Endometrial microvascular endothelial cells (primary cell): ENCODE results near the gene NLRP9. TPM values are rescaled to one million over a fixed set of nuclear protein-coding genes. Genes with fewer than 3 reads are reported as not detected.

Experiments
- in situ Hi-C: cut with HindIII; loops from 2 replicates; pipeline ENCODE4 v1.10.0; 2017; ENCODE audit warnings: low sequenced_read_pairs, low pct_unique_long_range_greater_than_20kb; ENCODE audit errors: inconsistent ontology term
- total RNA-seq: library from RNA; depleted of rRNA; stranded (reverse); fragments of >200 nt; gene quantifications from one replicate; pipeline ENCODE4 v1.2.3, GENCODE V29; 2015; ENCODE audit errors: inconsistent ontology term

Gene NLRP9
- total RNA-seq, 1 donor from 2014 or later, result not detected

DNA sequence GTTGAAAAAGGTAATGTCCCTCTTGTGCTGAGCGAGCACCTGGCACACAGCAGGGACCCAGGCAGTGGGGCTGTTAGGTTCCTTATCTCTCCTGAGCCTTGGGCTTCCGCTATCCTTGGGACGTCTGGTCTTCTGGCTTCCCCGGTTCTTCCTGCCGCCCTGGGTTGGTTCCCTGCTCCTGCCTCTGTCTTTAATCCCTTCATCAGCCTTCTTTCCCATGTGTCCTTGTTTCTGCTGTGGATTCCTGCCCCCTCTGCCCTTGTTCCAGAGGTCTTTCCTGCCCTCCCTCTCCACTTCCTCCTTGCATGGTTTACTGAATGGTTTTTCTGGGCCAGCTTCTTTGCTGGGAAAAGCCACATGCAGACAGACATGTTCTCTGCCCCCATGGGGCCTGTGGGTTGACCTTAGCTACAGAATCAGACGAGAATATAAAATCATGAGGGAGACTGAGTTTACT, 60.6 kb downstream of the NLRP9 start:
- in situ Hi-C loops, result no loop called here

DNA sequence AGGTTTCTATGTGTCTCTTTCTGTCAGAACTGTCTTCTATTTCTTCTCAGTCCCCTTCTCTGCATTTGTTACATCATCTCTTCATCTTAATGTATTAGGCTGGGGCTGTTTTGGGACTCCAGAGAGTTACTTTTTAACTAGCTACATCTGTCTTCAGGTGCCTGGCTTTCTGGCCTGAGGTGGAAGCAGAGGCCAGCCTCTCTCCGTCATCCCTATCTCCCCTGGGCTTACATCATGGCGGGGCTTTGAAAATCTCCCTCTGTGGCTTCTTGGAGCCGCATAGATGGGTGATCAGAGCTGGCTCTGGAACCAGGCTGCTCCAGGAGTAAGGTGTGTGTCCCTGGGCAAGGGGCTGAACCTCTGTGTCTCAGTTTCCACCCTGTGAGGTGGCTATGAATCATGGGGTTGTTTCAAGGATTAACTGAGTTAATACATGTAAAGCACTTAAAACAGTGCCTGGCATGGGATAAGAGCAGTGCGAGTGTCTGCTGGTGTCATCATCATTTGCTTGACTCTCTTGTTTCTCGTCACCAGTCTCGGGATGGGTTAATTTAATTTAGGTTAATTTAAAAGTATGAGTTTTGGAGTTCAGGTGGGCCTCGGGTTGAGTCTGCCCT, 61.2 kb downstream of the NLRP9 start:
- in situ Hi-C loops, result no loop called here

DNA sequence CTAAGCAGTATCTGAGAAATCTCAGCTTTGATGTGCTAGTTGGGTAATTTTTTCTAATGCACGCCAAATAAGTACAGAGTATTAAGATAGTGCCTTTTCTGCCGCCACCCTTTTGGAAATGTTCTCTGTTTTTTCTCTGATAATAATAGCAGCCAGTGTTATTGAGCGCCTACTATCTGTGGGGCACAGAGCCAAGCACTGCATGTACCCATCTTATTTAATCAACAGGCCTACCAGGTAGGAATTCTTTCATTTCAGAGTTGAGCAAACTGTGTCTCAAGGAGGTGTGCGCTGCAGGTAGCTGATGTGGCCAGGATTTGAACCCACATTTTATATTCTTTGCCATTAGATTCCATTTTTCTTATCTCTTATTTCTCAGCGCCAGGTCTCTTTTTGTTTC, 61.8 kb downstream of the NLRP9 start:
- in situ Hi-C loops, result no loop called here

DNA sequence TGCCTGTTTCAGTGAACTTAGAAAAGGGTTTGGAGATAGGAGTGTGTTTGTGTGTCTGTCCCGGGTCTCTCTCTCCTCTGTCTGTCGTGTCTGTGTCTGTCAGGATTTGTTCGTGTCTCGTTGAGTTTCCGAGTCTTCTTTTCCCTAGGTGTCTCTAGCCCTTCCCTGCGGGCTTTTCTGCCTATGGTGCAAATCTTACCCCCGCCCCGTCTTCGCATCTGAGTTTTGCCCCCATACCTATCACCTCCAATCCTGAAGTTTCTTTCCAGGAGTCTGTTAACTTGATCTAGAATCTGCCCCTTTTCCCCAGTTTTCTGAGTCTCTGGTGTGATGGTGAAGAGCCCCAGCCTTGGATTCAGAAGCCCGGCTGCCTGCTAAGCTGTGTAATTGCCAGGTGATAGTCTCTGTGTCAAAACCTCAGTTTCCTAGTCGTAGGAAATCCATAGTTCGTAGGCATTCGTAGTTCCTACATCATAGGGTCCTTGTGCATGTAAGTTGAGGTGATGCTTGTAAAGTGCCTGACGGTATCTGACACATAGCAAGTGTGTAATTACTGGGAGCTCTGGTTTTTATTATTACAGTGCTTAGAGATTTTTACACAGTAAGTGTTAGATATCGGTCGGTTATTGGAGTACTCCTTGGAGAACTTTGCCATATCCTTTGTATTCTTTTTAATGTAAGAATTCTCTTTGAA, 62.4 kb downstream of the NLRP9 start:
- in situ Hi-C loops, result no loop called here

DNA sequence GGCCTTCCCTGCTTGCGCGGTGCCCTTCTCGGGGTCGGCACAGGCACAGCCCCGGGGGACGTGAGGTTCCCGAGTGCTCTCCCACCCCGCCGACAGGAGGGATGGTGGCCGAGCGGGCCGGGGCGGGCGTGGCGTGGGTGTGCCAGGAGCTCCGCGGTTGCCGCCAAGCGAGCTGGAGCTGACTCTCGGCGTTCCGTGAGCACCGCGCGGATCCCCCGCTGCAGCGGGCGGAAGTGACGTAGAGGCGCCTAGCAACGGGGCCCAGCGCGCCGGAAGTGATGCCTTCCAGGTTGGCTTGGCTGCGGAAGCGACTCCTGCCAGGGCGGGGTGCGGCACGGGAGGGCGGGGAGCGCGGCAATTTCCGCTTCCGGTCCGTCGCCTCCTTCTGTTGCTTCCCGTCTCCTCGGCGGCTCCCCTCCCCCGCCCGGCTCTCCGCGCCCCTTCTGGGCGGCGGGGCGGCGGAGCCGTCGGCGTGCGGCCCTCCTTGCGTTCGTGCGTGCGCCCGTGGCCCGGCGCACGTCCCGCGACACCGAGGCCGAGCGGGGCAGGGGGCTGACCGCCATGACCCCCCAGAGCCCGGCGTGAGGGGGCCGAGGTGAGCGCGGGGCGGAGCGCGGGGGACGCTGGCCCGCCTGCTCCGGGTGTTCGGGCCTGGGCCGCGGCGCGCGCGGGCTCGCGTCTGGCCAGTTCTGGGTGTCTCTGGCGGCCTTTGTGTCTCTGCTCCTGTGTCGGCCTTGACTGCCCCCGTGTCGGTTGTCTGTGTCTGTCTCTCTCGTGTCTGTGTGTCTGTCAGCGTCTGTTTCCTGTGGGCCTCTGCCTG, 63.2 kb downstream of the NLRP9 start, which contains the start of gene EPN1:
Gene EPN1 (plus strand): TSS at position 386 of the 820 bp plus-strand sequence. CDS start 3,402 bp downstream, outside the sequence.
- in situ Hi-C loops, result no loop called here

DNA sequence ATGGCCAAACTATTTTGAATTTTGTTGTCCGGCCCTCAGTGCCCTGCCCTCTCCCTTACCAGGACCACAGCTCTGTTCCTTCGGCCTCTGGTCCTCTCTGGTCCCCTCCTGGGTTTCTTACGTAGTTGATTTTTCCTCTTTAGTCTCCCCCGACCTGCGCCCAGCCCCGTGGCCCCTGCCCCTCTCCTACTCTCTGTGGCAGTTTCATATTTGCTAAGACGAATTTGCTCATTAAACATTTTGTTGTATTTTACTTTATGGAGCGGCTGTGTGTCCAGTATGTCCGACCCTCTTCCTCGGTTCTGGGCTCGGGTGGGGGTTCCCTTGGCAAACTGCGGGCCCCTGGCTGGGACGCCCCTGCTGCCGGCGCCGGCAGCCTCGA, 63.8 kb downstream of the NLRP9 start:
- in situ Hi-C loops, result no loop called here

DNA sequence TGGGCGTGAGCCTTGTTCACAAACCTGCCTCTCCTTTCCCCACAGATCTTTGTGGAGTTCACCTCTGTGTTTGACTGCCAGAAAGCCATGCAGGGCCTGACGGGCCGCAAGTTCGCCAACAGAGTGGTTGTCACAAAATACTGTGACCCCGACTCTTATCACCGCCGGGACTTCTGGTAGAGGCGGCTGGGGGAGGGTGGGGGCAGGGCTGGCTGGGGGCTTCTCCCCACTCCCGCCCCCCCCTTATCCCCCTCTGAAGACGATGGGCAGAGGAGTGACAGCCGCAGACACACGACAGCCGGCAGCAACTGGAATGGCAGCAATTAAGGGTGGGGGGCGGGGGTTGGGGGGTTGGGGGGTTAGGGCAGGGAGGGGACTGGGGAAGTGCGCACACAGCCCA, 64.3 kb downstream of the NLRP9 start:
- in situ Hi-C loops, result no loop called here

DNA sequence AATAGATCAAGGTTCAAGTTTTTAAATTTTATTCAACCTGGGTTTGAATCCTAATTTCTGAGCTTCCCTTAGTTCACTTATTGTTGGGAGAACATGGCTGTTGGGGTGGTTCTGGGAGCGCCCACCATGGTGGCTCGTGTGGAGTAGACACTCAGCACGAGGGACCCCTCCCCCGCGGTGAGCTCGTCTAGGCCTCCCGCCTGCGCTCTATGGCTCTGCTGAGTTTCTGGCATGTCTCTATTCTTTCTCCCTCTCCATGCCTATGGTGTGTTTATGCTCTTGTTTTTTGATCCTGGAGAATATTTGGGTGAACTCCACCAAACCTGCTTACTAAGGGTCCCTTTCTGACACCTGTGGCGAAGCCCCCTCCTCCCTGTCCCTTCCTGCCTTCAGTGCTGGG, 64.7 kb downstream of the NLRP9 start:
- in situ Hi-C loops, result no loop called here

DNA sequence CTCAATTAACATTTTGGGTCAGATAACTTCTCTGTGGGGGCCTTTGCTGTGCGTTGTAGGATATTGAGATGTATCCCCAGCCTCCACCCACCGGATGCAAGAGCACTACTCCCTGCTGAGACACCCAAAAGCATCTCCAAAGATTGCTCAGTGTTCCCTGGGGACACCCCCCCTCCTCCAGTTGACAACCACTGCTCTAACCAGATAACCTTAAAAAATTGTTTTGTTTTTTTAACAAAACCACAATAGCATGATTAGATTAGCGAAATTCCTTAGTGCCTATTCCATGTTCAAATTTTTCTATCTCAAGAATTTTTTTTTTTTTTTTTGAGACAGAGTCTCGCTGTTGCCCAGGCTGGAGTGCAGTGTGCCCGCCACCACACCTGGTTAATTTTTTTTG, 65.8 kb downstream of the NLRP9 start:
- in situ Hi-C loops, result no loop called here

DNA sequence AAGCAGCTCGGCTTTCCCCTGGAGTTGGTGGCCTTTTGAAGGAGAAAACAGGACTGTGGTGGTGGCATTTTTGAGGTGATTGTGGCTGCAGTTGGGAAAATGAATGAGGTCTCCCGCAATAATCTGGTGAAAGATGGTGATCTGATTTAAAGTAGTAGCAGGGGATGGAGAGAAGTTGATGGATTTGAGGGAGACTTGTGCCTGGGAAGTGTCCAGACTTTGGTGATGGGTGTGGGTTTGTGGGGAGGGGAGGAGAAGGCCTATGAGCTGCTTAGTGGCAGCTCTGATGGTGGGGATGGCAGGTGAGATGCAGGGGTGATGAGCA, 67.2 kb downstream of the NLRP9 start:
- in situ Hi-C loops, result no loop called here

DNA sequence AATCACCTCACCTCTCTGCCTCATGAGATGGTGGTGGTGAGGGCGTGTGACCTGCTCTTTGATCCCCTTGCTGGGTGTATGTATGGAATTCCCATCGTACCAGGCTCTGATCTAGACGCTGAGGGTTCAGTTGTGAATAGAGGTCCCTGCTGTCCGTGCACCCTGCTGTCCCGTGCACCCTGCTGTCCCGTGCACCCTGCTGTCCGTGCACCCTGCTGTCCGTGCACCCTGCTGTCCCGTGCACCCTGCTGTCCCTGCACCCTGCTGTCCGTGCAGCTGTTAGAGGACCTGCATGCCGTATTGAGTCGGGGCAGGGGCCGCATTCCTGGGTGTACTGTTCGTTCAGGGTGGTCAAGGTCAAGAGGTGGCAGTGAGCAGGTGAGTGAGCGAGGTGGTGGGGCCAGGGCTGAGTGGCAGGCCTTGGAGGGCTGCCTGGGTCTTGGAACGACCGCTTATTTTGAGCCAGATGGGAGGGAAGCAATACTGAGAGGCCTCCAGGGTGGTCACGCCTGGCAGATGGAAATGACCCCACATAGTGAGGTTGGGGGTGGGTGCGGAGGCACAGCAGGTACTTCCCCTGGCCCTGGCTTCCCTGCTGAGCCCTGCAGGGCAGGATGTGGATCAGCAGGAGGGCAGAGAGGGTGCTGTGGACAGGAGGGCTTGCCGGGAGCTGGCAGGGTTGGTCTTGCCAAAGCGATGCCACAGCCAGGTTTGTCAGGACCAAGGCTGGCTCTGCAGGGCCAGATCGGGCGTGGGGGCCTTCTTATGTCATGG, 67.7 kb downstream of the NLRP9 start:
- in situ Hi-C loops, result no loop called here

DNA sequence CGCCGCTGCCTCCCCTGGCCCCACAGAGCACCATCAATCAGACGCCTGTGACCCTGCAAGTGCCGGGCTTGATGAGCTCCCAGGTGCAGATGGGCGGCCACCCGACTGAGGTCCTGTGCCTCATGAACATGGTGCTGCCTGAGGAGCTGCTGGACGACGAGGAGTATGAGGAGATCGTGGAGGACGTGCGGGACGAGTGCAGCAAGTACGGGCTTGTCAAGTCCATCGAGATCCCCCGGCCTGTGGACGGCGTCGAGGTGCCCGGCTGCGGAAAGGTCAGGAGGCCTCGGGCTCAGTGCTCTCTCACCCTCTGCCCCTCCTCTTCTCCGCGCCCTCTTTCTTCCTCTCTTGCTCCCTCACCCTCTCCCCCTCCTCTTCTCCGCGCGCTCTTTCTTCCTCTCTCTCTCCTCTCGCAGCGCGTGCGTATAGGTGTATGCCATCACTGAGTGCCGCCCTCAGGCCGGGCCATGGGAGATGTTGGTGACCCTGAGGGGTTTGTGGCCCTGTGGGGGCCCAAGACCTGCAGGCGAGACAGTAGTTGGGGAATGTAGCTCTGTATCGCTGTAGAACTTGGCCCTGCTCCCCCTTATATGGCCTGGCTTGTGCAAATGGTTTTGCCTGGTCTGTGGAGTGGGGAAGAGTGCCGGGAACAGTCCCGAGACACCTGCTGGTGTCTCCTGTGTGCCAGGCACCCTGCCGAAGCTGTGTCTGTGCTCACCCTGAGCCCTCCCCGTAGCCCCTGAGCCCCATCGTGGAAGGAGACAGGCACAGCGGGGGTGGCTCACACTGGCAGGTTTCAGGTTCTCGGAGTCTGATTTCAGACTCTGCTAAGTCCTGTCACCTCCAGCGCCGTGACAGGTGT, 68.6 kb downstream of the NLRP9 start:
- in situ Hi-C loops, result no loop called here

DNA sequence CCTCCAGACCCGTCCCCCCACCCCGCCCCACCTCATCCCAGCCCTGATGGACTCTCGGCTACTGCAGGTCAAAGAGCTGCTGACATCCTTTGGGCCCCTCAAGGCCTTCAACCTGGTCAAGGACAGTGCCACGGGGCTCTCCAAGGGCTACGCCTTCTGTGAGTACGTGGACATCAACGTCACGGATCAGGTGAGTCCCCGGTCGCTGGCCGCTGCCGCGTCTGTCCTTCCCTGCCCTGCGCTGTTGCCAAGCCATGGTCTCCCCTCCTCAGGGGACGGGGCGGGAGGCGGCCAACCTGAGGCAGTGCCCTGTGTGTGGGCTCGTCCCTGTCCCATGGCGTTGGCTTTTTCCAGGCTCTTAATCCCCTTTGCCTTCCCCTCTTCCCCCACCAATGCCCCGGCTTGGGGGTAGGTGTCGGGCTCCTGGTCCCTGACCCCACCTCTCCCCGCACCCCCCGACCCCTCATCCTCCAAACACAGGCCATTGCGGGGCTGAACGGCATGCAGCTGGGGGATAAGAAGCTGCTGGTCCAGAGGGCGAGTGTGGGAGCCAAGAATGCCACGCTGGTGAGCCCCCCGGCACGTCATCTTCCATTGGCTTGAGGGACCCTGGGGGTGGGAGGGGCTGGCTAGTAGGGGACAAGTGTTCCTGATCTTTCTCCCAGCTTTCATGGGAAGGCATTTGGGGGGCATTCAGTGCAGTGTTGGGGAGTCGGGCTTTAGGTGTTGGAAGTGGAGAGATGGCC, 69.4 kb downstream of the NLRP9 start:
- in situ Hi-C loops, result no loop called here

DNA sequence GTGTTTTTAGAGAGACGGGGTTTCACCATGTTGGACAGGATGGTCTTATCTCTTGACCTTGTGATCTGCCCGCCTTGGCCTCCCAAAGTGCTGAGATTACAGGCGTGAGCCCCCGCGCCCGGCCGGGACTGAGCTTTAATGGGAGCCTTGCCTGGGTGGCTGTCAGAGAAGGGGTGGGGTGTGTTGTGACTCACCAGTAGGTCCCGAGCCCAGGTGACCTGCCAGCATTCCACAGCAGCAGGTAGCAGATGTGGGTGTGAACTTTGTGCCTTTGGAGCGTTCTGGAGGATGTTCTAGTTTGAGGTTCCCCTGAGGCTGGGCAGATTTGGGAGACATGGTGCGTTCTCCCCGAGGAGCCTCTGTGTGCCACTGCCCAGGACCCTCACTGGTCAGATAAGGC, 70.2 kb downstream of the NLRP9 start:
- in situ Hi-C loops, result no loop called here

DNA sequence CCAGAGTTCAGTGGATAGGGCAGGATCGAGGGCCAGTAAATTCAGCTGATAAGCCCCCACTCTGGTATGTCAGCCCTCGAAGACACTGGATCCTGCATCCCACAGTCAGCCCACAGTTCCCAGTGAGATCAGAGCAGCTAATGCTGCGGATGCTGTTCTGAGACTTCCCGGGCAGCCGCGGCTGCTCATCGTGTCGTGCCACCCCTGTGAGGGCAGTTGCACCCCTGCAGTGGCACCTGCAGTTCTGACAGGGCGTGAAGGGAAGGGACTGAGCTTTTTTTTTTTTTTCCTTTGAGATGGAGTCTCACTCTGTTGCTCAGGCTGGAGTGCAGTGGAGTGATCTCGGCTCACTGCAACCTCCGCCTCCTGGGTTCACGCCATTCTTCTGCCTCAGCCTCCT, 70.7 kb downstream of the NLRP9 start:
- in situ Hi-C loops, result no loop called here

DNA sequence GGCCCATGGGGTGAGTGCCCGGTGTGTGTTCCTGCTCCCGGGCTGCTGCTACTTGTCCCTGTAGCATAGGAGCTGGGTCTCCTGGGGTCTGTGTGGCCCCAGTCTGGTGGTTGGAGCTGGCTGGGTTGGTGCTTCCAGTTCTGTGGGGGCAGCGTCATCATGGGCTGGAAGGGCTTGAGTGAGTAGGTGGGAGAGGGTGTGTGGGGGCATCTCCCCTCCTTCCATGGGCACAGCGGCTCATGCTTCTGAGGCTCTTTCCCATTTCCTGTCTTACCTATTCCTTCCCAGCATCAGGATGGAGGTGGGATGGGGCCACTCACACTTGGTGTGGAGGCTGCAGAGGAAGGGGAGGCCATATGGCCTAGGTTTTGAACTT, 71.2 kb downstream of the NLRP9 start:
- in situ Hi-C loops, result no loop called here

DNA sequence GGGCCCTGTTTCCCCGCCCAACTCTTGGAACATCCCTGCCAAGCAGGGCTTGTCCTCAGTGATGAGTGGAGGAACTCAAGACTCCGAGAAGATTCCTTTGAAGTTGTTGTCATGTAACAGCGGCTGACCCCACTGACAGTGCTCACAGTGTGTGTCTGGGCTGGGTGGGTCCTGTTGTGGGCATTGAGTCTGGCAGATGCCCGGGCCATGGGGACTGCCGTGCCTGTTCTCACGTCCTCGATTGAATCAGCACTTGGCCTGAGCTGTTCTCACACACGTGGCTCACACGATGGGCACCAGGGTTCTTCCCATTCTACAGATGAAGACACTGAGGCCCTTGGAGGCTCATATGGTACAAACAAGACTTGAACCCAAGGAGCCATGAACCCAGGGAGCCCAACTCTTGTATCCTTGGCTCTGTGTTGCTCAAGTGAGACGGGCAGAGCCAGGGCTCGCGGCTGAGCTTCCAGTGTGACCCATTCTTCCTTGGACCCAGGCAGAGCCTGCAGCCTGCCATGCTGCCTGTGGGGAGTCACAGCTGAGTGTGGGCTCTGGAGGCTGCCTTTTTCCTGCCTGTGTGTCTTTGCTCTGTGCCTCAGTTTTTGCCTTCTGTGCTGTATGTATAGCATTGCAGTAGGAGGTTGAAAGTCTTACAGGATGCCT, 71.7 kb downstream of the NLRP9 start:
- in situ Hi-C loops, result no loop called here
